Hindlimb muscle (tissue), 1 donor: ENCODE measurements around the gene ATXN7L3. TPM values are rescaled to one million over a fixed set of nuclear protein-coding genes. Genes with fewer than 3 reads are reported as not detected.
"Not testable (repeated sequence)": the region's sequence is repeated elsewhere in the genome, so short reads cannot be mapped to it uniquely, and the experiment has no call there.

ENCODE experiments used
- DNase-seq: peaks from one replicate; pipeline ENCODE4 v3.0.0-alpha.2; 2013
- polyA plus RNA-seq: library from polyadenylated mRNA; unstranded; fragments of 120-200 nt; gene quantifications from one replicate; pipeline ENCODE4 v1.2.1, GENCODE V29; 2013; ENCODE audit not compliant: insufficient read length

ATXN7L3 gene
- polyA plus RNA-seq = 59.5 TPM

DNA sequence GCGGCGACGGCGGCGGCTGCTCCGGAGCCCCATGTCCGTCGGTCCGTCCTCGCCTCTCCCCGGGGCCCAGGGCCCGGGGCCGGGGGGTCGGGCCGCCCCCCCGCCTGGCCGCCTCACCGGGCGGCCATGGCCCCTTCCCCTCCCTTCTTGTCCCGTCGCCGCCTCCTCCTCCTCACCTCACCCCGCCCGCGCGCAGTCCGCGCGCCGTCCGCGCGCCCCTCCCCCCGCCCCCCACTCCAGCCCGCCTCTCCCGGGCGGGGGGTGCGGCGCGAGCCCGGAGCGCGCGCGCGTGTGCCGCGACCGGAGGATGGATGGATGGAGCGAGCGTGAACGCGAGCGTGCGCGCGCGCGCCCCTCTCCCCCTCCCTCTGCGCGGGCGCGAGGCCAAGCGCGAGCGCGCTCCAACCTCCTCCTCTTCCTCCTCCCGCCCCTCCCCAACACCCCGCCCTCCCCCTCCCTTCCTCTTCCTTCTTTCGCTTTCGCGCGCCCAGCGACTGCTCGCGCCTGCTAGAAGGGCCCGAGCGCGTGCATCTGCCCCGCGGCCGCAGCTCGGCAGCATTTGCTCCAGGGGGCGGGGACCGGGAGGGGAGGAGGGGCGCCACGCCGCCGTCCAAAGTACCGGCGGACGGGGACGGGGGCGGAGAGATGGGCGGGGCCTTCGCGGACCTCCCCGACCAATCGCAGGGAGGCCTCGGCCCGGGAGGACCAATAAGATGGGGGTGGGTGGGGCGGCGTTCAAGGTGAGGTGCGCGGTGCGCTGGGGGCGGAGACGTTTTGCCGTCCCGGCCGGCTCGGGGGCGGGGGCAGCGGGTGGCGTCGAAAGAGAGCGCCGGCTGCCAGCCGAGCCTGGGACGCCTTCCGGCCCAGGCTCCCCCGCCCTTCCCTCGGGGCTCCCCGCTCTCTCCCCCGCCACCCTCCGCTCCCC lies at the start of gene ATXN7L3:
ATXN7L3 (minus strand) TSS at position 332 of the 925 bp plus-strand sequence. CDS start 1,814 bp downstream, outside the sequence.
- DNase-seq = peak; percentile 98

- no peak for DNase-seq
These were observed 48.4 kb upstream of the ATXN7L3 start for GRCh38 chr17:44247876-44248736.

DNA sequence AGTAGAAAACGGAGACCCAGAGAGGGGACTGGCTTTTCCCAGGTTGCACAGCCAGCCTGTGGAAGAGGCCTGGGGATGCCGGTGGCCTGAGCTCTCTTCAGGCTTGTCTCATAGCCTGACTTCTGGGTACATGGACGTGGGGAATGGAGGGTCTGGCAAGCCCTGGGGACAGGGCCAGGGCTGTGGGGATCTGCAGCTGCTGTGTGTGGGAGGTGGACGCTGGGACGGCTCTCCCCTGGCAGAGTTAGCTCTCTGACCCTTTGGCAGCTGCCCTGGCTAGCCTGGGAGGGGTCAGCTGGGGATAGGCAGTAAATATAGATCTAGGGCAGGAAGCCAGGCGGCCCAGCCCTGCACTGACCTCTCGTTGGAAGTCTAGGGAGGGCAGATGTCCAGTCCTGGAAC lies 47.8 kb upstream of the ATXN7L3 start:
- DNase-seq = no peak

GRCh38 chr17:44241106-44241624 lies 41.5 kb upstream of the ATXN7L3 start:
- DNase-seq = no peak

DNA sequence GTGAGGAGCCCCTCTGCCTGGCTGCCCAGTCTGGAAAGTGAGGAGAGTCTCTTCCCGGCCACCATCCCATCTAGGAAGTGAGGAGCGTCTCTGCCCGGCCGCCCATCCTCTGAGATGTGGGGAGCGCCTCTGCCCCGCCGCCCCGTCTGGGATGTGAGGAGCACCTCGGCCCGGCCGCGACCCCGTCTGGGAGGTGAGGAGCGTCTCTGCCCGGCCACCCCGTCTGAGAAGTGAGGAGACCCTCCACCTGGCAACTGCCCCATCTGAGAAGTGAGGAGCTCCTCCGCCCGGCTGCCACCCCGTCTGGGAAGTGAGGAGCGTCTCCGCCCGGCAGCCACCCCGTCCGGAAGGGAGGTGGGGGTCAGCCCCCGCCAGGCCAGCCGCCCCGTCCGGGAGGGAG lies 38.2 kb upstream of the ATXN7L3 start:
- not testable (repeated sequence) for DNase-seq

- DNase-seq = no peak
These were observed 36.8 kb upstream of the ATXN7L3 start for GRCh38 chr17:44236444-44236991.

- no peak for DNase-seq
These were observed 35.9 kb upstream of the ATXN7L3 start for GRCh38 chr17:44235583-44235936.

- no peak for DNase-seq
These were observed 33.9 kb upstream of the ATXN7L3 start for GRCh38 chr17:44233582-44233981.

- DNase-seq = no peak
These were observed 32.4 kb upstream of the ATXN7L3 start for GRCh38 chr17:44232061-44232460.

DNA sequence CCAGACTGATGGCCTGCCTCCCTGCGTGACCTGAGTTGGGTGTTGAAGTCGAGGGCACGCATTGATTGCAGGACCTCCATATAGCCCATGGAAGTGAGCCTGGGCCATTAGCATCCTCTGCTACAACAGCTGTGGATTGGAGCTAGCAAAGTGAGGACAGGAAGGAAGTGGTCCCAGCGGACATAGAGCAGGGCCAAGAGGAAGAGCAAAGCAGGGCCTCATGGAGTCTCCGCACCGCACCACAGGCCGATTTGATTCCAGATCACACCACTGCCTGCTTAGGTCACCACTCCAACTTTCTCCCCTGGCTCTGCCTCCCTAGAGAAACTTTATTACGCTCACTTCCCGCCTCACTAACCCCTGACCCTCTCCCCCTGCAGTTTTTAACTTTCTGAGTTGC lies 30.5 kb upstream of the ATXN7L3 start:
- DNase-seq = no peak

DNA sequence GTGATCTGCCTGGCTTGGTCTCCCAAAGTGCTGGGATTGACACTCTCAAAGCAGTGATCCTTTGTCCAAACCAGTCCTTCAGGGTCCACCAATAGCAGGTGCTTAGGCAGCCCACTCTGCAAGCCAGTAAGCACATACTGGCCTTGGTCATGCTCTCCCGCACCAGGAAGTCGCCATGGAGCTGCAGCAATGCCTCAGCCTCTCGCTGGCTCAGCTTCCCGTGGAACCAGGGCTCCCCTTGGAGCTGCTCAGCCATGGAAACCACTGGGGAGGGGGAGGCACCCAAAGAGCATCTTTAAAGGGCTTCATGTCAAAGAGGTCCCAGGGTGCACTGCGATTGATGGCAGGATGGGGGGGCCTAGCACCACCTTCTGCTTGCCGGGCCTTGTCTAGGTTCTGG lies 29.4 kb upstream of the ATXN7L3 start:
- no peak for DNase-seq

GRCh38 chr17:44223541-44224071 lies 23.9 kb upstream of the ATXN7L3 start:
- DNase-seq = no peak

DNA sequence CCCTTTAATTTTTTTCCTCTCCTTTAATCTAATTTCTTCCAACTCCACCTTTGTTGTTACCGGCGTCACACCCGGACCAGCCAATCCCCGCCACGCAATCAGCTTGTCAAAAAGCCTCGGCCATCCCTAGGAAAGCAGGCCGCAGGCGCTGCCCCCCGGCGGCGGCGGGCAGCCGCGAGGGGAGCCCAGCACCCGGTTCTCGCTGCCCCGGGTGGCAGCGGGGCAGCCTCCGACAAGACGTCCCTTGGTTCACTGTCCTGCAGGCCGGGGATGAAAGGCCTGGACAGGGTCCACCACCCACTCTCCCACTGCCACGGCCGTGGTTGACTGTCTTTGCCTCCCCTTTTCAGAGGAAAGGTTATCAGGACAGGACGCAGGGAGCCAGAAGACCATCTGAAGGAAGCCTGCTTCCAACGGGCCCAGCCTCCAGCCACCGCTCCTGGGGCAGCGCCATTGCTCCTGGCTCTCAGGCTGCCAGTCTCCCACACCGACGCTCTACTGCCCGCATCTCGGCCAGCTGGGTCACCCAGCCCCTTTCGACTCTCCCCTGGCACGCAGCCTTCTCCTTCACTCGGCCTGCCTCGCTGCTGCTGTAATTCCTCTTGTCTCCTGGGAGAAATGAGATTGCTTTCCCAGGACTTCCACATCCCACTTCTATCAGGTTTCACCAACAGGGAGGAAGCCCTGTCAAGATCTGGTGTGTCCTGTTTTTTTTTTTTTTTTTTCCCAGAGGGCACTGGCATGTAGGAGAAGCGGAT lies 22.6 kb upstream of the ATXN7L3 start:
- DNase-seq = peak; percentile 61

DNA sequence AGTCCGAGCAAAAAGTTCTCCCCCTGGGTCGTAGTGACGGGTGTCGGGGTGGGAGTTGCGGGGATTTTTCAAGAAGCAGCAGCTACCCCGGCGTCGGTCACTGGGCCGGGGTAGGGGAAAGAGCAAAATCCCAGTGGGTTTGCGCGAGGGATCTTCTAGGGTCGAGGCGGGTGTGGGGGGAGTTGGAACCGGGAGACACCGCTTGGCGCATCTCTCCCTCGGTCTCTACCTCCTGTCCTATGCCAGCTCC lies 22.1 kb upstream of the ATXN7L3 start:
- no peak for DNase-seq

DNA sequence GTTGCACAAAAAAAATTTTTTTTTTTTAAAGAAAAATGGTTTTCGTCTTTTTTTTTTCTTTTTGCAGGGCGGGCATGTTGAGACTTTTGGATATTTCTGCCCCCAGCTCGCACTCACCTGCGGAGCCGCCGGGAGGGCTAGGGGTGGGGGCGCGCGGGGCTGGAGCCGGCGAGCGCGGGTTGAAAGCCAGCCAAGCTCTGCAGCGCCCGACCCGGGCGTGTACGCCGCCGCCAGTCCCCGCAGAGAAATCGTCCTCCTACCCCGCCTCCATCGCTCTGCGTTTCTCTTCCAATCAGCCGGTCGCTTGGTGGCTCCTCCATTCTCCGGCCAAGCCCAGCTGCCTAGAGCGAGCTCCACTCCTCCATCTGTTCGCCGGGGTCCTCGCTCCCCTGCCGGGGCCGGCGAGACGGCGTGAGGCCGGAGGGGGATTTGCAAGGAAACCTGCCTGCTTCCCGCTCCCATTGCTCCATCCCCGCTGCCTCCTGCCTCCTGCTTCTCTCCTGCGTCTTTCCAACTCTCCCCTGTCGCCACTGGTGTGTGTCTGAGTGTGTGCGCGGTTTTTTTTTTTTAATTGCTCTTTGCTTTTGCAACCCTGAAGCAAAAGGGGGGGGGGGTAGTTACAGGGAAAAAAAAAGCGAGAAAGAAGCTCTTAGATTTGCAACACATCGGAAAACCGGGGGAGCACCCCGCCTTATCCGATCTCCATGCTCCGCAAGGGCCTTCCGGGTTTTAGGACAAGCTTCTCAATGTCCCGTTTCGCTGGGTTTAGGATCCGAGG lies 21.6 kb upstream of the ATXN7L3 start:
- peak; percentile 80 for DNase-seq

DNA sequence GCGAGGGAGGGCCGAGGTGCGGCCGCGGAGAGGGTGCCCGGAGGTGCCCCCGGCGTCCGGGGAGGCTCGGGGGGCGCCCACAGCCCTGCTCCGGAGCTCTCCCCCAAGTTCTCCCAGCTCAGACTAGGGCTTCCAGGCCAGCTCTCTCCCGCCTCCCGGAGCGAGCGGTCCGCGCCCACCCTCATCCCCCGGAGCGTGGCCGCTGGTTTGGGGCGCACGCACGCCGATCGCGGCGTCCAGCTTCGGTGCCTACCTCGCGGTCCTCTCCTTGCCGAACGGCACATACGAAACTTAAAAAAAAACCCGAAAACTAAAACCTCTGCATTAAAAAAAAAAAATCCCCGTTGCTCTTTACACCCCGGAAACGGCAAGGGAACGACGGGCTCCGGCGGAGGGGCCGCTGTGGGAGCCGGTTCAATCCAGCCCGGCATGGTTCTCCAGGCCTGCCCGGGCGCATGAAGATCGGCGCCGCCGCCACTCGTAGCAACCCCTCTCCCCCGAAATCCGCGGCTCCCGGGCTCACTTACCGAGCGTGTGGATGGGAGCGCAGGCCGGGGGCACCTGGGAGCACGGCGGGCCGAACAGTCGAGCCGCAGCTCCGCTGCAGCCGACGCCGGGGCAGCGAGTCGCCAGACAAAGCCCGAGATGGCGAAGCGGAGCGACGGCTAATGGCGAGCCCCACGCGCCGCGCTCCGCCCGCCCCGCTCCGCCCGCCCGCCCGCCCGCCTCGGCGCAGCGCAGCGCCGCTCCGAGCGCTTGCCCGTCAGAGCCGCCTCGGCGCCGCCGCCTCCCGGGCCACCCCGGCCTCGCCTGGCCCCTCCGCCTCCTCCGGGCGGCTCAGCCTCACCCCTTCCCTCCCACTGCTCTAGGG lies 20.8 kb upstream of the ATXN7L3 start:
- peak; percentile 70 for DNase-seq

DNA sequence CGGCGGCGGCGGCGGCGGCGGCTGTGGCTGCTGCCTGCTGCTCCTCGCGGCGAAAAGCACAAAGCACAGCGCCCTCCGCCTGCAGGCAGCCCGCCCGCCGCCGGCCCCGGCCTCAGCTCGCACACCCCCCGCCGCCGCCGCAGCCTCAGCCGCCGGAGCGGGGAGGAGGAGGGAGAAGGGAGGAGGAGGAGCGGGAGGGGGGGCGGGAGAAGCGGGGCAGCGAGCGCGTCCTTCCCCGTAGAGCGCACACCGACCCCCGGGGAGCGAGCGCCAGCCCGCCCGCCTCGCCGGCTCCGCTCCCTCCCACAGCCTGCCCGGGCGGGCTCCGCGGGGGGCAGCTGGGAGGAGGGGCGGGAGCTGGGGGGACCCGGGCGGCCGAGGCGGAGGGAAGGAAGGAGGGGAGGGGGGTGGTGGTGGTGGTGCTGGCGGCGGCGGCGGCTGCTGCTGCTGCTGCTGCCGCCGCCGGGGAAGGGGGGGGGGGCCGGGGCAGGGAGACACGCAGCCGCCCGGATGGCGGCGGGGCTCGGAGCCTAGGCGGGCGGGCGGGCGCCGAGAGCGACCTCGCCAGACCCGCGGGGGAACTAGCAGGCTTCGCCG lies 20.0 kb upstream of the ATXN7L3 start, which contains the start of gene UBTF:
UBTF (minus strand) TSS at position 60 of the 597 bp plus-strand sequence. CDS start 1,446 bp downstream, outside the sequence.
- peak; percentile 69 for DNase-seq

DNA sequence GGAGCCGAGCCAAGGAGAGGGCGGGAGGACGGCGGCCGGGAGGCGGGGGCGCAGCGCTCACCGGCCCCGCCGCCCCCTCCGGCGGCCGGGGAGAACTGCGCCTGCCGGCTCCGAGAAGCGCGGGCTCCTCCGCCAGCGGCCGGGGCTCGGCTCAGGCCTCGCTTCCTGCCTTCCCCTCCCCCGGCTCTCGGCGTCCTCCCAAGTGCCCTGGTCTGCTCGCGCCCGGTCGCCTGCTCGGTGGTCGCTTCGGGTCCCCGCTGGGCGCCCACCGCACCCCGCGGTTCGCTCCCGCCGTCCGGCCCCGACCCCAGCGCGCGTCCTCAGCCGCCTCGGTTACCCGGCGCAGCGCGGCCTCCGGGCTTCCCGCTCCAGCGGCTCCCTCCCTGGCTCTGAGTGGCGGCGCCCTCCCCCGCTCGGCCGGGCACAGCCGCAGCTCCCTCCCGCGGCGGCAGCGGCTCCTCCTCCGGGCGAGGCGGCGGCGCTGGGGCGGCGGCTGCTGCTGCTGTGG lies 19.5 kb upstream of the ATXN7L3 start:
- DNase-seq = peak; percentile 83

DNA sequence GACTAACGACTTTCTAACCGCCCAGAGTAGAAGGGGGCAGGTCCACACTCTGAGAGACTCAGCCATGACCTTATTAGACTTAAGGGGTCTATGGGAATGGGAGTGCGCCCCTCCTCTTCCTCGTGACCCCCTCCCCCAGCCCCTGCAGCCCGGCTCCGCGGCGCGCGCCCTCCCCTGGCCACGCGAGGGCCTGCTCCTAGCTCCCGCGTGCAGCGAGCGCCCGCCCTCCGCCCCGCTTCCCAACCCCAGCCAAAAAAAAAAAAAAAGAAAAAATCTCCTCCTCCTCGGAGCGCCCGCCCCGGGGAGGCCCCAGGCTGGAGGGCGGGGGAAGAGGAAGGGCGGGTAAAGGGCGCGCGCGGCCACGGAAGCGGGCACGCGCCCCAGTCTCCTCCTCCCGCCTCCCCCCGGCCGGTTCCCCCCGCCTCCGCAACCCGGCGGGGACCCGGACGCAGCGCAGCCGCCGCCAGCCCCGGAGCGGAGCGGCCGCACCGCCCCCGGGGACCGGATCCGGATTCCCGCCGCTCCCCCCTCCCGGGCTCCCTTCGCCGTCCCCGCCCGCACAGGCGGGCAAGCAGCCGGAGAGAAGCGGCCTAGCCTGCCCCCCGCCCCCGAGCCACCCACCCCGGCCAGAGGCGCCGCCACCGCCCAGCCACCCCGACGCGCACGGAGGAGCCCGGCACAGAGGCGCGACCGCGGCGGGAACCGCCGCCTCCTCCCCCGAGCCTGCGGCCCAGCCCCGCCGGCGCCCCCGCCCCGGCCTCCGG lies 18.8 kb upstream of the ATXN7L3 start:
- DNase-seq = peak; percentile 95
